GM12801 (cell line): ENCODE data around the gene MCMBP.

Experiments used
- CTCF ChIP-seq: IDR thresholded peaks from one replicate; pipeline ENCODE4 v1.5.1; 2011; ENCODE audit warnings: control low read depth; ENCODE audit not compliant: insufficient read length; ENCODE audit errors: extremely low read depth

The MCMBP gene

GRCh38 chr10:119872610-119872859 is at the start of gene MCMBP:
TSS of gene MCMBP (minus strand) at chr10:119872843. CDS start at chr10:119872584, 259 bp downstream.
- TF ChIP-seq CTCF: no peak

- no peak for TF ChIP-seq CTCF
Measured at GRCh38 chr10:119919826-119920225, 47.2 kb upstream of the MCMBP start.

GRCh38 chr10:119919271-119919670 is 46.6 kb upstream of the MCMBP start:
- TF ChIP-seq CTCF: no peak

- no peak for TF ChIP-seq CTCF
Measured at GRCh38 chr10:119917777-119918176, 45.1 kb upstream of the MCMBP start.

- no peak for TF ChIP-seq CTCF
Measured at GRCh38 chr10:119910689-119911088, 38.0 kb upstream of the MCMBP start.

GRCh38 chr10:119908166-119908565 is 35.5 kb upstream of the MCMBP start:
- TF ChIP-seq CTCF: no peak

- TF ChIP-seq CTCF: no peak
Measured at GRCh38 chr10:119903946-119904666, 31.5 kb upstream of the MCMBP start.

- no peak for TF ChIP-seq CTCF
Measured at GRCh38 chr10:119898577-119898976, 25.9 kb upstream of the MCMBP start.
